ENCODE results near the gene PLIN5.
"Not testable (repeated sequence)": the region's sequence is repeated elsewhere in the genome, so short reads cannot be mapped to it uniquely, and the experiment has no call there.

PLIN5 gene

DNA sequence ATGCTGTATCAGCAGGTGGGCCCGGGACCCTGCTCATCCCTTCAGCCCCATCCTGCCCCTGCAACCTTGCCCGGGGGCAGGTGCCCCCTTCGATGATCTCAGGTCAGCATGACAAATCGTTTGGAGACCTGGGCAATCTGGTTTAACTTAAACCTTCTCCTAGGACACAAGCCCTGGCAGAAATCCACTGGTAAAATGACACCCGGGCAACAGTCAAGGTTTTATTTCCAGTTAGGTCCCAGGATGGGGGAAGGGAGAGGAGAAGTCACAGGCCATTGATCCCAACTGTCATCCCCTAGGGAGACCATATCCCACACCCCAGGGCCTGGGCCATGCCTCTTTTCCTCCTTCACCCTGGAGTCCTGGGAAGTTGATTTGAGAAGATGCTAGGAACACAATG lies 1.8 kb upstream of the PLIN5 start:
- no peak overlapping the region for H3K9ac ChIP-seq (ENCODE audit: low read length)
- H3K36me3 ChIP-seq (ENCODE audit: control insufficient read depth, insufficient read depth, low read length): no peaks in the 10 kb centered on the region
- H3K27me3 ChIP-seq (ENCODE audit: control insufficient read depth, insufficient read depth, low read length): peaks cover 4% of the 10 kb centered on the region
- no peaks in the 10 kb centered on the region for H3K9me3 ChIP-seq (ENCODE audit: control insufficient read depth, low read length)
- peaks cover 31% of the 10 kb centered on the region for H3K4me1 ChIP-seq (ENCODE audit: control insufficient read depth, insufficient read depth, low read length)
- no peak overlapping the region for H3K4me3 ChIP-seq (ENCODE audit: low read length)

DNA sequence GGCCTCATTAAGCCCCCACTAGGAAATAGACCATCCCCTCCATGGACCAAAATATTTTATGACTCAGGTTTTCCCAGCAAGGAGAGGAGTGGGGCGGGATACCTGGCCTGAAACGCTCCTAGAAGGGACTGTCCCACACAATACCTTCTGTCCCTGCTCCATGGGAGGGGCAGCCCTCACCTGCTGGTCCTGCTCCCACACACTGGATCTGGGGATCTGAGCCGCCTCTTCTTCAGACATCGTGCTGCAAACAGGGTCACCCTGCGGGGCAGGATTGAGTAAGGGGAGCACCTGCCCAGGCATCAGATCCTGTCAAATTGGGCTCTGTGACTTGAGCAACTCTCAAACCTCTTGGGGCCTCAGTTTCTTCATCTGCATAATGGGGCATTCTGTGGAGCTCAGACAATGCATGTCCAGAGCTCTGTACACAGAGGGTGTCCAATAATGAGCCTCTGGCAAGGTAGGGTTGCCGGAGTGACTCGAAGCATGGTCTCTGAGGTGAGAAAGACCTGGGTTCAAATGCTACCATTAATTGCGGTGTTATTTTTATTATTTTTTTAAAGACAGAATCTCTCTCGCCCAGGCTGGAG lies 1.1 kb downstream of the PLIN5 start:
- peaks cover 20% of the 10 kb centered on the region for H3K4me1 ChIP-seq (ENCODE audit: control insufficient read depth, insufficient read depth, low read length)
- H3K27me3 ChIP-seq (ENCODE audit: control insufficient read depth, insufficient read depth, low read length): peaks cover 4% of the 10 kb centered on the region
- no peaks in the 10 kb centered on the region for H3K9me3 ChIP-seq (ENCODE audit: control insufficient read depth, low read length)
- no peak overlapping the region for H3K4me3 ChIP-seq (ENCODE audit: low read length)
- H3K9ac ChIP-seq (ENCODE audit: low read length): no peak overlapping the region
- H3K36me3 ChIP-seq (ENCODE audit: control insufficient read depth, insufficient read depth, low read length): no peaks in the 10 kb centered on the region

DNA sequence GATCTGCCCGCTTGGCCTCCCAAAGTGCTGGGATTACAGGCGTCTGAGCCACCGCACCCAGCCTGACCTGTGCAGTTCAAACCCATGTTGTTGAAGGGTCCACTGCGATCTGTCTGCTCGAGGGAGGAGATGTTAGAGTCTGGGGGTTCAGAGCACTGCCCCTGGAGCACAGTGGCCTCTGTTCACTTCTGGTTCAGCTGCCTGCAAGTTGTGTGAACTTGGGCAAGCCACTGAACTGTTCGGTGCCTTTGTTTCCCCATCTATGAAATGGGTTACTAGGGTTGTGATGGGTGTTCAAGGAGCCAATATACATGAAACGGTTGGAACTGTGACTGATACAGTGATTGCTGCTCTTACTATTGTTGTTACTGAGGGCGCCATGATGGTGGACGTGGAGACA lies 1.7 kb downstream of the PLIN5 start:
- Histone ChIP-seq H3K36me3 (ENCODE audit: control insufficient read depth, insufficient read depth, low read length) (no peaks in the 10 kb centered on the region), H3K9me3 (ENCODE audit: control insufficient read depth, low read length) (no peaks in the 10 kb centered on the region), H3K27me3 (ENCODE audit: control insufficient read depth, insufficient read depth, low read length) (peaks cover 4% of the 10 kb centered on the region), H3K4me3 (ENCODE audit: low read length) (no peak overlapping the region), H3K4me1 (ENCODE audit: control insufficient read depth, insufficient read depth, low read length) (peaks cover 19% of the 10 kb centered on the region), H3K9ac (ENCODE audit: low read length) (no peak overlapping the region)

DNA sequence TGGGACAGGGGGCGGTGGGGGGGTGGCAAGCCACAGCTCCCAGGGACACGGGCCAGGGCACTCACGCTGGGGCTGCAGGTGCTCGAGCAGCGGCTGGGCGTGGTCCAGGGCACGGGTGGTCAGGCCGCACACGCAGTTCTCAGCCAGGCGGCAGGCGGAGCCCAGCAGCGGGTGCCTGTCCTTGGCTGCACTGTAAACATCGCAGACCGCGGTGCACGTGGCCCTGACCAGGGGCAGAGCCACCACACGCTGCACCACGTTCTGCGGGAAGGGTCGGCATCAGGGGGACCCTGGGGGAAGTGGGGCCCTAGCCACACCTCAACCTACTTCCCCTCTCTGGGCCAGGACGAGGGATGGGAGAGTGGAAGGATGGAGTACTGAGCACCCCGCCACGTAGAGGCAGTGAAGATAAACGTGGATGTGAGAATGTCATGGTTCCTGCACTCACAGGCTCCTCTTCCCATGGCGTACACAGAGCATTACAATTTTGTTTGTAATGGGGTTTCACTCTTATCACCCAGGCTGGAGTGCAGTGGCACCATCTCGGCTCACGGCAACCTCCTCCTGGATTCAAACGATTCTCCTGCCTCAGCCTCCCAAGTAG lies 3.4 kb downstream of the PLIN5 start:
- H3K9me3 ChIP-seq (ENCODE audit: control insufficient read depth, low read length): no peaks in the 10 kb centered on the region
- H3K9ac ChIP-seq (ENCODE audit: low read length): no peak overlapping the region
- H3K27me3 ChIP-seq (ENCODE audit: control insufficient read depth, insufficient read depth, low read length): peaks cover 3% of the 10 kb centered on the region
- no peaks in the 10 kb centered on the region for H3K36me3 ChIP-seq (ENCODE audit: control insufficient read depth, insufficient read depth, low read length)
- no peak overlapping the region for H3K4me3 ChIP-seq (ENCODE audit: low read length)
- H3K4me1 ChIP-seq (ENCODE audit: control insufficient read depth, insufficient read depth, low read length): peaks cover 15% of the 10 kb centered on the region

DNA sequence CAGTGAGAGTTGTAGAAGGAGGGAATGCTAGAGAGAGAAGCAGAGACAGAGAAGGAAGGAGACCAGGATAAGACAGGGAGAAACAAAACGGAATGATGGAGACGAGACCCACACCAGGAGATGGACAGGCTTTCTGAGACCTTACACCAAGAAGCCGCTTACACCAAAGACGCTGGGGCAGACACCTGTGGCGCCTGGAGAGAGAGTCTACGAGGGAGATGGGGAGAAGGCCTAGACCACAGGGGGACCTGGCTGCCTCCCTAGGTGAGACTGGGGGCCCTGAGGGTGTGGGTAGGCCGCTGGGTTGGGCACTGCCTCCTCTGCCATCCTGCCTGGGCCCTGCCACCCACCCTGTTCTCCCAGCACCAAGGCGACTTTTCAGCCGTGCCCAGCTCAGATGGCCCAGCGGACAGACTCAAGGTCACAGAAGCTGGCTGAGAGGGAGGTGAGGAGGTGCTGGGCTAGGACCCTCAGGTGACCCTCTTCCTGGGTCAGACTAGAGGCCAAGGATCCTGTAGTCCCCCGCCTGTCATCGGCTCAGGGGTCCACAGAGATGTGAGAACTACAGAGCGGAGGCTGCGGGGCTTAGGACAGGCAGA lies 5.0 kb downstream of the PLIN5 start:
- H3K9ac ChIP-seq (ENCODE audit: low read length): no peak overlapping the region
- H3K4me1 ChIP-seq (ENCODE audit: control insufficient read depth, insufficient read depth, low read length): peaks cover 6% of the 10 kb centered on the region
- no peaks in the 10 kb centered on the region for H3K36me3 ChIP-seq (ENCODE audit: control insufficient read depth, insufficient read depth, low read length)
- no peaks in the 10 kb centered on the region for H3K9me3 ChIP-seq (ENCODE audit: control insufficient read depth, low read length)
- H3K27me3 ChIP-seq (ENCODE audit: control insufficient read depth, insufficient read depth, low read length): no peaks in the 10 kb centered on the region
- no peak overlapping the region for H3K4me3 ChIP-seq (ENCODE audit: low read length)

DNA sequence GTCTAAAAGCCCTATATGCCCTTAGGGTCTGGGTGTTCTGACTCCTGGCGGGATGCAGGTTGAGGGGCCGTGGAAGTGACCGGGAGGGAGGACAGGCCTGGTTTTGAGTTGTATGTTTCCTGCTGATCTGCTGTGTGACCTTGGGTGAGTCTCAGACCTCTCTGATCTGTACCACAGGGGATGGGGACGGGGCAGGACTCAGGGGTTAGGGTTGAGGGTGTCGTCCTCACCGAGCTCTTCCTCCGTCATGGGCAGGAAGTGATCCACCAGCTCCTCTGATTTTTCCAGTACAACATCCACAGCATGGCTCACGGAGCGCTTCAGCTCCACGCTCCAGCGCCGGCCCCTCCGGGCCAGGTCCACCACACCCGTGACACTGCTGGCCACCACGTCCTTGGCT lies 6.2 kb downstream of the PLIN5 start:
- Histone ChIP-seq H3K4me3 (ENCODE audit: low read length) (no peak overlapping the region), H3K9ac (ENCODE audit: low read length) (no peak overlapping the region), H3K36me3 (ENCODE audit: control insufficient read depth, insufficient read depth, low read length) (no peaks in the 10 kb centered on the region), H3K27me3 (ENCODE audit: control insufficient read depth, insufficient read depth, low read length) (no peaks in the 10 kb centered on the region), H3K9me3 (ENCODE audit: control insufficient read depth, low read length) (no peaks in the 10 kb centered on the region), H3K4me1 (ENCODE audit: control insufficient read depth, insufficient read depth, low read length) (no peaks in the 10 kb centered on the region)

DNA sequence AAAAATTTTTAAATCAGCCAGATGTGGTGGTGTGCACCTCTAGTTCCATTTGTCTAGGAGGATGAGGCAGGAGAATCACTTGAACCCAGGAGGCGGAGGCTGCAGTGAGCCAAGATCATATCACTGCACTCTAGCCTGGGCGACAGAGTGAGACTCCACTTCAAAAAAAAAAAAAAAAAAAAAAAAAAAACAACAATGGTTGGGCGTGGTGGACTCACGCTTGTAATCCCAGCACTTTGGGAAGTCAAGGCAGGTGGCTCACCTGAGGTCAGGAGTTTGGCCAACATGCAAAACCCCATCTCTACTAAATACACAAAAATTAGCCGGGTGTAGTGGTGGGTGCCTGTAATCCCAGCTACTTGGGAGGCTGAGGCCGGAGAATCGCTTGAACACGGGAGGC lies 7.6 kb downstream of the PLIN5 start:
- not testable (repeated sequence) for H3K27me3 ChIP-seq (ENCODE audit: control insufficient read depth, insufficient read depth, low read length); H3K36me3 ChIP-seq (ENCODE audit: control insufficient read depth, insufficient read depth, low read length); H3K9ac ChIP-seq (ENCODE audit: low read length); H3K9me3 ChIP-seq (ENCODE audit: control insufficient read depth, low read length); H3K4me1 ChIP-seq (ENCODE audit: control insufficient read depth, insufficient read depth, low read length); H3K4me3 ChIP-seq (ENCODE audit: low read length)

DNA sequence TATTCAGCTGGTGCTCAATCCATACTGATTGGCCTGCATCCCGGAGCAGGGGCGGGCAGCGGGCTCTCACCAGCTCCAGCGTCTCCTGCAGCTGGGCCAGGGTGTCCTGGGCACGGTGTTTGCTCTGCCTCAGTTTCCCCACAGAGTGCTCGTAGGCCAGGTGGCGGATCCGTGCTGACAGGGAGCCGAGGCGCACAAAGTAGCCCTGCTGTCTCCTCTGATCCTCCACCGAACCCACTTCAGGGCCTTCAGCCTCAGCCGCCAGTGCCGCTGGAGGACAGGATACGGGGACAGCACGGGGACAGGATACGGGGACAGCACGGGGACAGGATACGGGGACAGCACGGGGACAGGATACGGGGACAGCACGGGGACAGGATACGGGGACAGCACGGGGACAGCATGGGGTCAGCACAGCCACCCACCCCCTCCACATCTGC lies 9.4 kb downstream of the PLIN5 start:
- H3K36me3 ChIP-seq (ENCODE audit: control insufficient read depth, insufficient read depth, low read length): no peaks in the 10 kb centered on the region
- no peaks in the 10 kb centered on the region for H3K4me1 ChIP-seq (ENCODE audit: control insufficient read depth, insufficient read depth, low read length)
- no peak overlapping the region for H3K9ac ChIP-seq (ENCODE audit: low read length)
- H3K27me3 ChIP-seq (ENCODE audit: control insufficient read depth, insufficient read depth, low read length): no peaks in the 10 kb centered on the region
- no peak overlapping the region for H3K4me3 ChIP-seq (ENCODE audit: low read length)
- H3K9me3 ChIP-seq (ENCODE audit: control insufficient read depth, low read length): no peaks in the 10 kb centered on the region

DNA sequence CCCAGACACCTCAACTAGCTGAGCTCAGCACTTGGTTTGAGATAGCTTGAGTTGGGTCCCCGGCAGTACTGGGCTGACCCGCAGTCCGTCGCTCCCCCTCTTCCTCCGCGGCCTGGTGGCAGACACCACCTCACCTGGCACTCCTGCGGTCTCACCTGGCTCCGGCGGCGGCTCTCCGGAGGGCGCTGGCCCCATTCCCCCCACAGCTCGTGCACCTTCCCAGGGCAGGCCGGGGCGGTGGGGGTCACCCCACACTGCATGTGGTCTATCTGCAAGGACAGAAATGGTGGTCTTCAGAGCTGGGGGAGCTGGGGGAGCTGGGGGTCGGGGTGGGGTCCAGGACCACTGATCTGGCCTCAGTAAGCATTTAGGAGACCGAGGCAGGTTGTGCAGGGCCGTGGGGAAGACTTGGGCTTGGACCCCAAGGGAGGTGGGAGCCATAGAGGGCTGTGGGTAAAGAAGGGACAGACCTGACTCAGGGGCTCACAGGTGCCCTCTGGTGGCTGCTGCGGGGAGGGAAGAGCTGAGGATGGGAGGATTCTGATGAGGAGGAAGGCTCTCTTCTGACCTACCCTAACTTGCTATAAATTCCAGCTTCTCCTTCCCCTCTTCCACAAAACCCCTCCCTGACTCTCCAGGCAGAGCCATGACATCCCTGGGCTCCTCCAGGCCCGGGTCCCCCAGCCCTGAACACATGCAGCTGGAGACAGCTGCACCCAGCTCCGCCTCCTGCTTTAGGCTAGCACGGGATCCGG lies 10.0 kb downstream of the PLIN5 start:
- H3K9ac ChIP-seq (ENCODE audit: low read length): no peak overlapping the region
- H3K36me3 ChIP-seq (ENCODE audit: control insufficient read depth, insufficient read depth, low read length): no peaks in the 10 kb centered on the region
- H3K9me3 ChIP-seq (ENCODE audit: control insufficient read depth, low read length): no peaks in the 10 kb centered on the region
- no peaks in the 10 kb centered on the region for H3K27me3 ChIP-seq (ENCODE audit: control insufficient read depth, insufficient read depth, low read length)
- H3K4me3 ChIP-seq (ENCODE audit: low read length): no peak overlapping the region
- no peaks in the 10 kb centered on the region for H3K4me1 ChIP-seq (ENCODE audit: control insufficient read depth, insufficient read depth, low read length)

DNA sequence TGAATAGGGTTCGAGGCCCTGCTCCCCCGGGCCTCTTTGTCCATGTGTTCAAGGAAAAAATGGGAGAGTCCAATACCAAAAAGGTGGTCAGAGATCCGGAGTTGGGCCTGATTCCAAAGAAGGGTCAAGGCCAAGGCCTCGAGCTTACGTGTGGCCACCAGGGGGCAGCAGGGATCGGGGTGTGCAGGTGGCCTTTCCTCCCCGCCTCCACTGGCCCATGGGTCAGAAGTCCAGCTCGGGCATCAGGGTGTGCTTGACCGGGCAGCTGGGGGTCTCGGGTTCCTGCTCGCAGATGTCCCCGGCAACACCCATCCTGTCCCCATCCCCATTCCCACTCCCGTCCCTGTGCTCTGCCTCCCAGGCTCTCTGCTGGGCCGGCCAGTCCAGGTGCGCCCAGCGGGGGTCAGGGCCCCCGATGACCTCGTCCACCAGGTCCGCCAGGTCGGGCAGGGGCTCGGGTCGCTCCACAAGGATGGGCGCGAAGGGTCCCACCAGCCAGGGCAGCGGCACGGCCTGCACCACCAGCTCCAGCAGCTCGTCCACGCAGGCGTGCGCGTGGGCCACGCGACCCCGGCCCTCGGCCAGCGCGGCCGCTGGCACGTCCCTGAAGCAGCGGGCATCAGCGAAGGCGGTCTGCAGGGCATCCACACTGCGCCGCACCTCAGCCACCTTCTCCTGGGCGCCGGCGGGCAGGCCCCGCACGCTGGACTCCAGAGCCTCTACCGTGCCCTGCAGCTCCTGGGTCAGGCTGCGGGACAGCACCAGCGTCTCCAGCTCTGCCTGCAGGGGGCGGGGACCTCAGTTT lies 11.5 kb downstream of the PLIN5 start:
- no peaks in the 10 kb centered on the region for H3K36me3 ChIP-seq (ENCODE audit: control insufficient read depth, insufficient read depth, low read length)
- no peak overlapping the region for H3K4me3 ChIP-seq (ENCODE audit: low read length)
- H3K27me3 ChIP-seq (ENCODE audit: control insufficient read depth, insufficient read depth, low read length): peaks cover 4% of the 10 kb centered on the region
- no peak overlapping the region for H3K9ac ChIP-seq (ENCODE audit: low read length)
- H3K4me1 ChIP-seq (ENCODE audit: control insufficient read depth, insufficient read depth, low read length): peaks cover 11% of the 10 kb centered on the region
- no peaks in the 10 kb centered on the region for H3K9me3 ChIP-seq (ENCODE audit: control insufficient read depth, low read length)

DNA sequence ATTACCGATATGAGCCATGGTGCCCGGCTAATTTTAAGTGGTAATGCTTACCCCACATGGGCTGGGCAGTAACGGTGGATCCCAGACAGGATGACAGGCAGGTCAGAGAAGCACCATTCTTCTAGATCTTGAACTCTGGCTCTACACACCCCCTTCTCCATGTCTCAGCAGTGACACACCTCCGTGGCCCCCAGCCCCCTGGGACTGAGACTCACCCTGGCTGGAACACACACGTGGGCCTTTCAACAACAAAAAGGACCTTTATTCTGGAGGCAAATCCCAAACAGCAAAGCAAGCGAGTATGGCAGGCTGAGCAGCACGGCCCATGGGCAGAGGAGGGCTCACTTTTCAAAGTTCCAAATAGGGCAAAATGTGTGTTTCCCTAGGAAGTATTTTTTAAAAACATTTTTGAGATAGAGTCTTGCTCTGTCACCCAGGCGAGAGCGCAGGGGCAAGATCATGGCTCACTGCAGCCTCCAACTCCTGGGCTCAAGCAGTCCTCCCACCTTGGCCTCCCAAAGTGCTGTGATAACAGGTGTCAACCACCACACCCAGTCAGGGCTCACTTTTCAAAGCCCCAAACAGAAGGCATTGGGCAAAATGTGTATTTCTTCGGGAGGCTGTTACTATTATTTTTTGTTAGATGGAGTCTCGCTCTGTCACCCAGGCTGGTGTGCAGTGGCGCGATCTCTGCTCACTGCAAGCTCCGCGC lies 12.6 kb downstream of the PLIN5 start:
- Histone ChIP-seq H3K27me3 (ENCODE audit: control insufficient read depth, insufficient read depth, low read length) (peaks cover 4% of the 10 kb centered on the region), H3K4me3 (ENCODE audit: low read length) (no peak overlapping the region), H3K4me1 (ENCODE audit: control insufficient read depth, insufficient read depth, low read length) (peaks cover 17% of the 10 kb centered on the region), H3K9ac (ENCODE audit: low read length) (no peak overlapping the region), H3K9me3 (ENCODE audit: control insufficient read depth, low read length) (no peaks in the 10 kb centered on the region), H3K36me3 (ENCODE audit: control insufficient read depth, insufficient read depth, low read length) (no peaks in the 10 kb centered on the region)

Measured in mucosa of stomach (tissue), 1 donor.